Left lung (tissue), 10 donors: ENCODE results near the gene FOXJ1. TPM values are rescaled to one million over a fixed set of nuclear protein-coding genes. Genes with fewer than 3 reads are reported as not detected.

Experiments
- ATAC-seq: fragments of 200-7000 bp; cut with Tn5 transposase; one replicate; pipeline ENCODE4 v1.9.1; 2020; ENCODE audit warnings: moderate library complexity
- DNase-seq, 4 donors: peaks; one replicate each; pipeline ENCODE4 v3.0.0-alpha.2; 2013 to 2020
- H3K27ac ChIP-seq, 2 donors: fragments of 200-600 bp; sonication (generic) in 1 of 2; one replicate each; pipeline versions ENCODE4 v1.5.0 to v1.8.0; 2020 to 2021
- H3K27me3 ChIP-seq, 2 donors: fragments of 200-600 bp; sonication (generic) in 1 of 2; one replicate each; pipeline versions ENCODE4 v1.5.0 to v1.8.0; 2020 to 2021
- H3K36me3 ChIP-seq, 2 donors: fragments of 200-600 bp; sonication (generic) in 1 of 2; one replicate each; pipeline versions ENCODE4 v1.5.0 to v1.8.0; 2020 to 2021
- H3K4me1 ChIP-seq, 2 donors: fragments of 200-600 bp; one replicate each; pipeline ENCODE4 v1.8.0; 2021
- H3K4me3 ChIP-seq, 2 donors: fragments of 200-600 bp; sonication (generic) in 1 of 2; one replicate each; pipeline versions ENCODE4 v1.5.0 to v1.8.0; 2020 to 2021; ENCODE audit warnings: mild to moderate bottlenecking in 1 of 2
- H3K9me3 ChIP-seq, 2 donors: fragments of 200-600 bp; sonication (generic) in 1 of 2; one replicate each; pipeline versions ENCODE4 v1.5.0 to v1.8.0; 2020 to 2021
- intact Hi-C, 2 donors: fragments of 100-400 bp; cut with DNase I; formaldehyde crosslinking; loops; one replicate each; pipeline versions ENCODE4 v1.11.2 to v1.14.2; 2022
- polyA plus RNA-seq, 6 donors: library from polyadenylated mRNA; unstranded; fragments of 120-200 nt; gene quantifications; one replicate each; pipeline ENCODE4 v1.2.1, GENCODE V29; 2013; ENCODE audit not compliant: insufficient read length in 6 of 6
- total RNA-seq, 2 donors: library from RNA; stranded (reverse); fragmentation: NEBNext Ultra II Directional; extraction: Animal tissue kit (Norgen Biotek cat#: 25700); gene quantifications; one replicate each; pipeline ENCODE4 v1.2.1, GENCODE V29; 2021
- TF ChIP-seq, protein P1 (sequence below), 2 donors: fragments of 200-600 bp; sonication (generic) in 1 of 2; IDR thresholded peaks; one replicate each; pipeline versions ENCODE4 v1.5.0 to v1.8.0; 2021; ENCODE audit warnings: antibody characterized with exemption in 2 of 2
- donor health status: DM: no; HTN: yes; CAD: no.
- donor health status: DM: no; HTN: no; CAD: no.

FOXJ1 gene
- total and polyA plus RNA-seq, 8 donors = 7.7 to 30.4 (median 19.1) TPM

DNA sequence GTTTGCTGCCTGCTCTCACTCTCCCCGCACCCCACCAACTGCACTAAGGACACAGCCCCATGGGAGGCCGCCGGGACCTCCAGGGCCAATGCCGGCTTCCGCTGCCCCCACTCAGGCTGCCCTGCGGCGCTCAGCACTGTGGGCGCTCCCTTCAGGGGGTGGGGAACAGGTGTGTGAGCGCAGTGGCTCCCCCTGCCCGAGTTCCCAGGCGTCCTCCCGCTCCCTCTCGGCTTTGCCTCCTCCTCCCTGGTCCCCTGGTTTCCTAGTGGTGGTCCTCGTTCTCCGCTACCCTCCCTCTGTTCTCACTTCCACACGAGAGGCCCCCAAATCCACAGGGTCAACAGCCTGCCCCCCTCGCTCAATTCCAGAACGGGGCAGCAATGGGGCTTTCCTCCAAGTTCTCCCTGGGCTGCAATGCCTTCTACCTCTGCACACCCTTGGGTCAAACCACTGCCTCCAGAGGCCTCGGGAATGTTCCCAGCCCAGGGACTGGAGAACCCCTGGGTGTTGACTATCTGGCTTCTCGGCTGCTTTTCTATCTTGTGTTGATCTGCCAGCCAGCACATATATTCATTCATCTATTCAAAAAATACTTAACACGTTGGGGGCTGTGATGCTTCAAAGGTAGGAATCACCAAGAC is 9.9 kb downstream of the FOXJ1 start:
- peaks cover 4 to 19% of the 10 kb centered on the region in 2 donors for H3K27me3 ChIP-seq
- peaks cover 0 to 12% of the 10 kb centered on the region in 2 donors for H3K4me1 ChIP-seq
- H3K27ac ChIP-seq = no peak overlapping the region
- intact Hi-C loops = no loop called here
- H3K36me3 ChIP-seq = no peaks in the 10 kb centered on the region
- no peak overlapping the region for H3K4me3 ChIP-seq
- ATAC-seq (no peak), DNase-seq (peak in 1 of 4 donors; percentile 67)
- TF ChIP-seq, protein P1, sequence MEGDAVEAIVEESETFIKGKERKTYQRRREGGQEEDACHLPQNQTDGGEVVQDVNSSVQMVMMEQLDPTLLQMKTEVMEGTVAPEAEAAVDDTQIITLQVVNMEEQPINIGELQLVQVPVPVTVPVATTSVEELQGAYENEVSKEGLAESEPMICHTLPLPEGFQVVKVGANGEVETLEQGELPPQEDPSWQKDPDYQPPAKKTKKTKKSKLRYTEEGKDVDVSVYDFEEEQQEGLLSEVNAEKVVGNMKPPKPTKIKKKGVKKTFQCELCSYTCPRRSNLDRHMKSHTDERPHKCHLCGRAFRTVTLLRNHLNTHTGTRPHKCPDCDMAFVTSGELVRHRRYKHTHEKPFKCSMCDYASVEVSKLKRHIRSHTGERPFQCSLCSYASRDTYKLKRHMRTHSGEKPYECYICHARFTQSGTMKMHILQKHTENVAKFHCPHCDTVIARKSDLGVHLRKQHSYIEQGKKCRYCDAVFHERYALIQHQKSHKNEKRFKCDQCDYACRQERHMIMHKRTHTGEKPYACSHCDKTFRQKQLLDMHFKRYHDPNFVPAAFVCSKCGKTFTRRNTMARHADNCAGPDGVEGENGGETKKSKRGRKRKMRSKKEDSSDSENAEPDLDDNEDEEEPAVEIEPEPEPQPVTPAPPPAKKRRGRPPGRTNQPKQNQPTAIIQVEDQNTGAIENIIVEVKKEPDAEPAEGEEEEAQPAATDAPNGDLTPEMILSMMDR (IDR thresholded peaks at IDR 0.05) = no peak
- H3K9me3 ChIP-seq = no peaks in the 10 kb centered on the region

DNA sequence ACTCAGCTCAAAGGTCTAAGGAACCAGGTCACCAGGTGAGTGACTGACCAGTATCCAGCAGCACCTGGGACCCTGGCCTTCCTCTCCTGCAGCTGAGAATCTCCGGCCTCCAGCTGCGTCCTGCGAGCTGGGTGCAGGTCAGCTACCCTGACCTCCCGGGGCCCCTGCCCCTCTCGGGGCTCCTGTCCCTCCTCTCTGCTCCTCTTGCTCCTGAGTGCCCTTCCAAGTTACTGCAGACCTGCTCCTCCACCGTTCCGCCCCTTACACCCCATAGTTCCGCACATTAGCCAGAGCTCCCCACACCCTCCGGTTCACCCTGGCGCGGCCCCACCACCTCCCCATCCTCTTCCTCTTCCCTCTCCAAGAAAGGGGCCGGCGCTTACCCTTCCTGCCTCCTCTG is 10.6 kb downstream of the FOXJ1 start:
- Histone ChIP-seq H3K27me3 (peaks cover 4 to 19% of the 10 kb centered on the region in 2 donors), H3K36me3 (no peaks in the 10 kb centered on the region), H3K9me3 (no peaks in the 10 kb centered on the region), H3K4me1 (peaks cover 0 to 12% of the 10 kb centered on the region in 2 donors), H3K27ac (no peak overlapping the region), H3K4me3 (no peak overlapping the region)
- DNase-seq (no peak), ATAC-seq (no peak)
- intact Hi-C loops = no loop called here
- TF ChIP-seq, protein P1 (IDR thresholded peaks at IDR 0.05) = no peak

DNA sequence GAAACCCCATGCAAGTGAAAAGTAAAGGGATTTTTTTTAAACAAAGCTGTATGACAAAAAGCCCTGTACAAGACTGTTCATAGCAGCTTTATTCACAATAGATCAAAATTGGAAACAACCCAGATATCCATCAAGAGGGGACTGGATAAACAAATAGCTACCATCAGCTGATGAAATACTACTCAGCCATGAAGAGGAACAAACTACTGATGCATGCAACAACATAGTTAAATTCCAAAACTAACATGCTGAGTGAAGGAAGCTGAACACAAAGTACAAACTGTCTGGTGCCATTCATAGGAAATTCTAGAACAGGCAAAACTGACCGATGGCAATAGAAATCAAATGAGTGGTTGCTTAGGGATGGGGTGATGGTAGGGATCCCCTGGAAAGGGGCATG is 15.1 kb downstream of the FOXJ1 start:
- no peak overlapping the region for H3K27ac ChIP-seq
- H3K4me1 ChIP-seq = peaks cover 3 to 9% of the 10 kb centered on the region in 2 donors
- no peak for DNase-seq
- no peaks in the 10 kb centered on the region for H3K36me3 ChIP-seq
- TF ChIP-seq, protein P1 (IDR thresholded peaks at IDR 0.05) = no peak
- H3K27me3 ChIP-seq = peaks cover 0 to 9% of the 10 kb centered on the region in 2 donors
- H3K9me3 ChIP-seq = no peaks in the 10 kb centered on the region
- intact Hi-C loops = no loop called here
- no peak overlapping the region for H3K4me3 ChIP-seq
- ATAC-seq = no peak

DNA sequence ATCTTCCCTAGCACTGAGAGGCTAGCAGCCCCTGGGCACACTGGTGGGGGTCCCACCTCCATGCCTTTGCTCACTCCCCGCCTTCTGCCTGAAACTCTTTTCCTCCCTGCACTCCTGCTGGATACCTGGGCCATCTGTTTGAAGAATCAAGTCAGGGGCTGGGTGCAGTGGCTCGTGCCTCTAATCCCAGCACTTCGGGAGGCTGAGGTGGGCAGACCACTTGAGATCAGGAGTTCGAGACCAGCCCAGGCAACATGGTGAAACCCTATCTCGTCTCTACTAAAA is 15.7 kb downstream of the FOXJ1 start:
- Histone ChIP-seq H3K4me1 (peaks cover 3 to 9% of the 10 kb centered on the region in 2 donors), H3K9me3 (no peaks in the 10 kb centered on the region), H3K27me3 (peaks cover 0 to 6% of the 10 kb centered on the region in 2 donors), H3K27ac (no peak overlapping the region), H3K4me3 (no peak overlapping the region), H3K36me3 (no peaks in the 10 kb centered on the region)
- TF ChIP-seq, protein P1 (IDR thresholded peaks at IDR 0.05) = no peak
- intact Hi-C loops = no loop called here
- no peak for ATAC-seq
- DNase-seq = no peak

DNA sequence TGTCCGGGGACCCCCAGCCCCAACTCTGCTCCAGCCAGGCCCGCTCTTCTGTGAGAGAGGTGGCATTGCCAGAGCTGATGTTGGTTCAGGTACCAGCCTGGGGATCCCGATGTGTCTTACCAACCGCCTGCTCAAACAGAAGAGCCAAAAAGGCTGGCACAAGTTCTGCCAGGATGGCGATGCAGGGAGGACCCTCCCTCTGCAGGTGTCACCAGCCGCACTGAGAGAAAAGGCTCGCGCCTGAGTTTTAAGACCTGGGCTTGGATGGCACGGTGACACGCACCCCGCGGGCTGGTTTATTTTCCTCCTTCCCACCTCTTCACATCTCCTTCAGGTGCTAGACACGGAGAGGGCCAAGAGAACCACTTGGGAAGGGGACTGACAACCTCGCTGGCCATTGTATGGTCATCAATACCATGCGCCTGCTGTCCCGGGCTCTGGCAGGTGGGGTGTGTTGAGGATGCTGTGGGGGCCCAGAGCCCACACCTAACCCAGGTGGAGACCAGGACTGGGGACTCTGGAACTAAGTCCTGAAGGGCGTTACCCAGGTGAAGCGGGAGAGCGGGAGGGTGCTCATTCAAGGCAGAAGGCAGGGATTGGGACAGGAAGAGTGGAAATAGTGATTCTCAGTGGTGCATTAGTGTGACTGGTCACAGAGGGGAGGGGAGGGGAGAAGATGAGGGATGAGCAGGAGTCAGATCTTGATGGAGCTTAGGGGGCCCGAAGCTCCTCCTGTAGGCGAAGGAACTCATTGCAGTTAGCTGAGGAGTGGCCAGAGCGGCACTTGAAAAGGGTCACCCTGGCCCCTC is 16.3 kb downstream of the FOXJ1 start:
- Histone ChIP-seq H3K4me3 (no peak overlapping the region), H3K36me3 (no peaks in the 10 kb centered on the region), H3K4me1 (peaks cover 3 to 9% of the 10 kb centered on the region in 2 donors), H3K27ac (no peak overlapping the region), H3K27me3 (peaks cover 0 to 6% of the 10 kb centered on the region in 2 donors), H3K9me3 (no peaks in the 10 kb centered on the region)
- DNase-seq = no peak
- intact Hi-C loops = loop anchor here in 1 of 2 donors (5.0 kb wide), 2 partner anchors 53 to 158 kb away; no protein-coding TSS in a partner anchor
- TF ChIP-seq, protein P1 (IDR thresholded peaks at IDR 0.05) = no peak
- ATAC-seq = no peak
